A549 (cell line): ENCODE results near the gene TRAPPC2. TPM values are rescaled to one million over a fixed set of nuclear protein-coding genes. Genes with fewer than 3 reads are reported as not detected.

Source experiments
- ATAC-seq, 2 experiments: fragments of 200-7000 bp in 1 of 2; fragments of >200 bp in 1 of 2; cut with Nextera tagmentation in 1 of 2; cut with Tn5 transposase in 1 of 2; 3 replicates each; pipeline versions ENCODE4 v1.8.0 to v1.9.1; 2018 to 2020; ENCODE audit warnings: mild to moderate bottlenecking in 1 of 2, moderate library complexity in 1 of 2
- CTCF ChIA-PET: fragments of 300-600 bp; sonication (Branson Sonifier 250); formaldehyde crosslinking; extraction: SDS; loops from one replicate; lab custom pipeline; 2021; ENCODE audit warnings: antibody characterized with exemption, inconsistent platforms; lab: Yijun Ruan, JAX
- POLR2A ChIA-PET: fragments of 350-600 bp; formaldehyde crosslinking; extraction: SDS; loops from one replicate; lab custom pipeline; 2021; ENCODE audit warnings: antibody characterized with exemption, inconsistent platforms; lab: Yijun Ruan, JAX
- DNase-seq, 2 experiments: peaks; one replicate each; pipeline versions ENCODE4 v3.0.0 to v3.0.0-alpha.2; 2011 to 2016; ENCODE audit warnings: low read depth in 1 of 2, low spot score in 1 of 2
- FAIRE-seq: peaks from 2 replicates; lab custom pipeline; 2011; peaks lifted over from hg19 to GRCh38; lab: Jason Lieb, UNC
- H3K27ac ChIP-seq, 2 experiments: fragments of >200 bp; sonication (Bioruptor Twin); formaldehyde crosslinking; 3 replicates each; pipeline ENCODE4 v1.5.1; 2016 to 2017
- H3K4me1 ChIP-seq: fragments of >200 bp; sonication (Bioruptor Twin); formaldehyde crosslinking; 3 replicates; pipeline ENCODE4 v1.6.1; 2016
- H3K4me2 ChIP-seq: fragments of >200 bp; sonication (Bioruptor Twin); formaldehyde crosslinking; 3 replicates; pipeline ENCODE4 v1.6.1; 2016
- H3K4me3 ChIP-seq: fragments of >200 bp; sonication (Bioruptor Twin); formaldehyde crosslinking; 3 replicates; pipeline ENCODE4 v1.5.1; 2016
- H3K9me3 ChIP-seq: fragments of >200 bp; sonication (Bioruptor Twin); formaldehyde crosslinking; 3 replicates; pipeline ENCODE4 v1.6.1; 2016
- BCL3 ChIP-seq: fragments of >200 bp; sonication (Bioruptor Twin); formaldehyde crosslinking; IDR thresholded peaks from 3 replicates; pipeline ENCODE4 v1.6.1; 2016
- BHLHE40 ChIP-seq: IDR thresholded peaks from 2 replicates; pipeline ENCODE4 v1.6.1; 2012; ENCODE audit warnings: low read depth, low read length, inconsistent platforms
- CHD2 ChIP-seq: fragments of 150-350 bp; IDR thresholded peaks from 2 replicates; pipeline ENCODE4 v1.6.1; 2014; ENCODE audit warnings: low read length; ENCODE audit not compliant: partially characterized antibody
- CHD4 ChIP-seq: fragments of 200-600 bp; sonication (generic); IDR thresholded peaks from 2 replicates; pipeline ENCODE4 v1.6.1; 2016; ENCODE audit warnings: antibody characterized with exemption, mild to moderate bottlenecking, borderline replicate concordance
- CTCF ChIP-seq: fragments of >200 bp; sonication (Bioruptor Twin); formaldehyde crosslinking; IDR thresholded peaks from 3 replicates; pipeline ENCODE4 v1.5.1; 2016
- EHMT2 ChIP-seq: fragments of 200-600 bp; sonication (generic); IDR thresholded peaks from 2 replicates; pipeline ENCODE4 v1.6.1; 2016; ENCODE audit warnings: antibody characterized with exemption, low read depth, mild to moderate bottlenecking, moderate library complexity
- ESRRA ChIP-seq: fragments of 150-350 bp; IDR thresholded peaks from 2 replicates; pipeline ENCODE4 v1.6.1; 2014; ENCODE audit warnings: mild to moderate bottlenecking, low read length, borderline replicate concordance
- FOSL2 ChIP-seq, 2 experiments: fragments of 450-650 bp in 1 of 2; fragments of >200 bp in 1 of 2; sonication (Bioruptor Twin) in 1 of 2; formaldehyde crosslinking; IDR thresholded peaks; 2 replicates each; pipeline versions ENCODE4 v1.5.0 to v1.6.1; 2016 to 2020; ENCODE audit warnings: mild to moderate bottlenecking in 1 of 2, moderate library complexity in 1 of 2
- FOXS1 ChIP-seq: fragments of 250-450 bp; sonication (Bioruptor Pico); IDR thresholded peaks from 2 replicates; pipeline ENCODE4 v1.5.0; 2020; ENCODE audit warnings: mild to moderate bottlenecking, moderate library complexity
- HDAC2 ChIP-seq: fragments of 200-600 bp; sonication (generic); IDR thresholded peaks from 2 replicates; pipeline ENCODE4 v1.6.1; 2016
- HEYL ChIP-seq: fragments of 250-450 bp; sonication (Bioruptor Pico); IDR thresholded peaks from 2 replicates; pipeline ENCODE4 v1.8.0; 2021; ENCODE audit warnings: mild to moderate bottlenecking, moderate library complexity
- JUN ChIP-seq, 2 experiments: fragments of >200 bp; sonication (Bioruptor Twin); formaldehyde crosslinking; IDR thresholded peaks; 2 replicates in 1 of 2; 3 replicates in 1 of 2; pipeline ENCODE4 v1.6.1; 2016 to 2017
- JUNB ChIP-seq: fragments of >200 bp; sonication (Bioruptor Twin); formaldehyde crosslinking; IDR thresholded peaks from 2 replicates; pipeline ENCODE4 v1.6.1; 2016
- MAFK ChIP-seq: fragments of 450-650 bp; IDR thresholded peaks from 2 replicates; pipeline ENCODE4 v1.6.1; 2014; ENCODE audit not compliant: partially characterized antibody
- MAZ ChIP-seq: fragments of 150-350 bp; IDR thresholded peaks from 2 replicates; pipeline ENCODE4 v1.6.1; 2014; ENCODE audit warnings: antibody characterized with exemption, low read depth, low read length, borderline replicate concordance
- MYC ChIP-seq: IDR thresholded peaks from 2 replicates; pipeline ENCODE4 v1.6.1; 2012; ENCODE audit warnings: mild to moderate bottlenecking, inconsistent platforms, low read length, improper control_type of control experiment, borderline replicate concordance
- NFE2L2 ChIP-seq: fragments of 150-350 bp; conservative IDR thresholded peaks from 2 replicates; pipeline ENCODE4 v1.6.1; 2014; ENCODE audit warnings: low read length
- PBX3 ChIP-seq: IDR thresholded peaks from 2 replicates; pipeline ENCODE4 v1.6.1; 2012
- PHF8 ChIP-seq: fragments of 200-600 bp; sonication (generic); IDR thresholded peaks from 2 replicates; pipeline ENCODE4 v1.6.1; 2016; ENCODE audit warnings: low read depth, mild to moderate bottlenecking, antibody characterized with exemption, moderate library complexity, borderline replicate concordance
- POLR2A ChIP-seq: IDR thresholded peaks from 2 replicates; pipeline ENCODE4 v1.6.1; 2012; ENCODE audit warnings: mild to moderate bottlenecking, low read length
- RAD21 ChIP-seq, 2 experiments: fragments of >200 bp in 1 of 2; sonication (Bioruptor Twin) in 1 of 2; formaldehyde crosslinking in 1 of 2; IDR thresholded peaks in 1 of 2; conservative IDR thresholded peaks in 1 of 2; 2 replicates in 1 of 2; 3 replicates in 1 of 2; pipeline ENCODE4 v1.6.1; 2012 to 2018; ENCODE audit warnings: inconsistent platforms in 1 of 2
- RCOR1 ChIP-seq: fragments of 150-350 bp; IDR thresholded peaks from 2 replicates; pipeline ENCODE4 v1.6.1; 2014; ENCODE audit warnings: antibody characterized with exemption, low read length, low read depth
- RNF2 ChIP-seq: fragments of 200-600 bp; sonication (generic); IDR thresholded peaks from 2 replicates; pipeline ENCODE4 v1.6.1; 2016; ENCODE audit warnings: low read depth, mild to moderate bottlenecking, antibody characterized with exemption, moderate library complexity, borderline replicate concordance
- SMC3 ChIP-seq: fragments of >200 bp; sonication (Bioruptor Twin); formaldehyde crosslinking; IDR thresholded peaks from 3 replicates; pipeline ENCODE4 v1.6.1; 2018; ENCODE audit warnings: inconsistent platforms
- TFCP2L1 ChIP-seq: fragments of 250-450 bp; sonication (Bioruptor Pico); IDR thresholded peaks from 2 replicates; pipeline ENCODE4 v1.5.0; 2021; ENCODE audit warnings: mild to moderate bottlenecking
- TP53 ChIP-seq: fragments of 250-450 bp; sonication (Bioruptor Pico); IDR thresholded peaks from 2 replicates; pipeline ENCODE4 v1.5.0; 2021; ENCODE audit warnings: mild to moderate bottlenecking, moderate library complexity
- USF2 ChIP-seq: fragments of 450-650 bp; IDR thresholded peaks from 2 replicates; pipeline ENCODE4 v1.6.1; 2014; ENCODE audit warnings: antibody characterized with exemption
- ZC3H11A ChIP-seq: fragments of 450-650 bp; IDR thresholded peaks from 2 replicates; pipeline ENCODE4 v1.6.1; 2014; ENCODE audit warnings: antibody characterized with exemption, mild to moderate bottlenecking
- whole genome bisulfite sequencing: methylation state at CpG from one replicate; pipeline ENCODE4 v1.1.6; 2017; ENCODE audit errors: missing lambda C conversion rate; 5-methylcytosine and 5-hydroxymethylcytosine counted together
- polyA plus RNA-seq, 4 experiments: library from polyadenylated mRNA; depleted of rRNA in 3 of 4; stranded (reverse); fragments of >200 nt; fragmentation: RNase III in 1 of 4; extraction: RNeasy Plus Mini Kit Qiagen cat#74134 plus additional on column Dnase treatment in 1 of 4; gene quantifications; 2 replicates in 3 of 4; 3 replicates in 1 of 4; pipeline ENCODE4 v1.2.3, GENCODE V29; 2011 to 2017

Gene TRAPPC2
- polyA plus RNA-seq, 2 of the 4 experiments (the other 2 are of a cell fraction), result 11.6 TPM

- peak in 1 of 2 experiments; percentile 9; a peak in 2 of 6 replicates for ATAC-seq
- ChIA-PET POLR2A (interaction anchor here (1.2 to 2.2 kb wide), 4 partner anchors 21 to 340 kb away, joined by 3 to 11 read pairs (median 7); partner anchors contain the start of genes GEMIN8, OFD1 and TRAPPC2), CTCF (interaction anchor here (1.1 kb wide), 1 partner anchor 34 kb away, joined by 3 read pairs; no protein-coding TSS in a partner anchor)
- H3K9me3 ChIP-seq, result no peaks in the 10 kb centered on the region
- peaks cover 56% of the 10 kb centered on the region for H3K4me1 ChIP-seq
- DNase-seq, result no peak
- peak overlapping the region; percentile 93 to 99 for H3K27ac ChIP-seq
- 2% methylated on average over 16 of the region's 16 CpGs for WGBS
- peak; percentile 56 for FAIRE-seq
- peak overlapping the region; percentile 85 for H3K4me3 ChIP-seq
- TF ChIP-seq BHLHE40 (0 out of 2 replicates have a peak, but pooled peaks have one; percentile 29), ZC3H11A (no peak), USF2 (peak; percentile 61; the same call in 1 of the 2 replicates), RCOR1 (no peak)
- peak overlapping the region; percentile 95 for H3K4me2 ChIP-seq
These were observed 44.6 kb downstream of the TRAPPC2 start for GRCh38 chrX:13689741-13690211.

- peak; percentile 76 to 78 for DNase-seq
- Histone ChIP-seq H3K4me1 (peaks cover 59% of the 10 kb centered on the region), H3K4me2 (peak within 1 kb of the TSS; percentile 95), H3K9me3 (no peaks in the 10 kb centered on the region), H3K4me3 (peak within 1 kb of the TSS; percentile 85), H3K27ac (peak within 1 kb of the TSS; percentile 93 to 99)
- peak; percentile 93 to 98 for ATAC-seq
- POLR2A ChIA-PET, result interaction anchor here (1.0 to 2.2 kb wide), 5 partner anchors 20 to 340 kb away, joined by 3 to 11 read pairs (median 4); partner anchors contain the start of genes GEMIN8, OFD1, TCEANC and TRAPPC2
- CTCF ChIA-PET, result interaction anchor here (1.0 to 1.7 kb wide), 3 partner anchors 27 to 182 kb away, joined by 3 to 4 read pairs (median 3); no protein-coding TSS in a partner anchor
- no peak for FAIRE-seq
- WGBS, result 0% methylated on average over 22 of the region's 68 CpGs
- TF ChIP-seq RNF2, result no peak
- no peak for TF ChIP-seq MAFK
- no peak for TF ChIP-seq CHD2
- TF ChIP-seq TP53 (CRISPR knock-in tag), result no peak
- no peak for TF ChIP-seq FOXS1 (CRISPR knock-in tag)
- TF ChIP-seq MAZ, result no peak
- no peak for TF ChIP-seq EHMT2
- TF ChIP-seq HDAC2, result no peak
- TF ChIP-seq JUNB, result no peak
- TF ChIP-seq PBX3, result 0 out of 2 replicates have a peak, but pooled peaks have one; percentile 34
- TF ChIP-seq TFCP2L1, result no peak
- TF ChIP-seq POLR2A, result peak; percentile 94
- no peak for TF ChIP-seq CTCF
- no peak for TF ChIP-seq ZC3H11A
- TF ChIP-seq SMC3, result 0 out of 3 replicates have a peak, but pooled peaks have one; percentile 11
- TF ChIP-seq BCL3, result peak; percentile 49; the same call in 1 of the 3 replicates
- TF ChIP-seq ESRRA, result no peak
- no peak for TF ChIP-seq FOSL2 (IDR thresholded peaks at IDR 0.05)
- no peak for TF ChIP-seq FOSL2 (CRISPR knock-in tag; IDR thresholded peaks at IDR 0.05)
- no peak for TF ChIP-seq USF2
- TF ChIP-seq NFE2L2, result no peak
- no peak for TF ChIP-seq RAD21 (conservative IDR thresholded peaks at IDR 0.05 in 1 of 2, IDR thresholded peaks at IDR 0.05 in 1 of 2)
- TF ChIP-seq HEYL (CRISPR knock-in tag), result no peak
- no peak for TF ChIP-seq CHD4
- peak; percentile 68 for TF ChIP-seq PHF8
- no peak for TF ChIP-seq MYC
- peak in 1 of 2 experiments; percentile 79; a peak in 3 of 5 replicates for TF ChIP-seq JUN (IDR thresholded peaks at IDR 0.05)
These were observed 45.3 kb downstream of the TRAPPC2 start, which contains the start of gene RAB9A for GRCh38 chrX:13688958-13689740. RAB9A (plus strand) TSS chrX:13689128; CDS start chrX:13708747, 19,619 bp downstream.
